Measurements from ENCODE around the gene PGLYRP1.
A peak's percentile ranks its signal among the peaks of the same experiment; 100 is the strongest.

PGLYRP1 gene

GRCh38 chr19:46000491-46001246 is 22.2 kb downstream of the PGLYRP1 start:
- DNase-seq: peak; percentile 66

GRCh38 chr19:45999653-46000121 is 23.2 kb downstream of the PGLYRP1 start:
- no peak for DNase-seq

- no peak for DNase-seq
These were observed 24.0 kb downstream of the PGLYRP1 start for GRCh38 chr19:45998834-45999233.

GRCh38 chr19:45996933-45997332 is 25.9 kb downstream of the PGLYRP1 start:
- no peak for DNase-seq

- DNase-seq: no peak
These were observed 27.0 kb downstream of the PGLYRP1 start for GRCh38 chr19:45995715-45996385.

GRCh38 chr19:45994998-45995714 is 27.7 kb downstream of the PGLYRP1 start, which contains the start of gene CCDC61:
Gene CCDC61 (plus strand): TSS chr19:45995467. CDS start chr19:46003019, 7,552 bp downstream.
- peak; percentile 89 for DNase-seq

- no peak for DNase-seq
These were observed 28.3 kb downstream of the PGLYRP1 start for GRCh38 chr19:45994456-45994997.

- DNase-seq: no peak
These were observed 32.6 kb downstream of the PGLYRP1 start for GRCh38 chr19:45990113-45990728.

- no peak for DNase-seq
These were observed 37.5 kb downstream of the PGLYRP1 start for GRCh38 chr19:45985321-45985720.

- DNase-seq: no peak
These were observed 41.5 kb downstream of the PGLYRP1 start for GRCh38 chr19:45981350-45981749.

GRCh38 chr19:45978156-45978555 is 44.7 kb downstream of the PGLYRP1 start:
- DNase-seq: no peak

- DNase-seq: no peak
These were observed 46.7 kb downstream of the PGLYRP1 start for GRCh38 chr19:45976178-45976577.

GRCh38 chr19:45975306-45976070 is 47.4 kb downstream of the PGLYRP1 start:
- no peak for DNase-seq

GRCh38 chr19:45973553-45974338 is 49.1 kb downstream of the PGLYRP1 start, which contains the start of gene NOVA2:
Gene NOVA2 (minus strand): TSS chr19:45973865. CDS start chr19:45973351, 514 bp downstream.
- DNase-seq: peak; percentile 40

GRCh38 chr19:45972947-45973540 is 49.8 kb downstream of the PGLYRP1 start:
- DNase-seq: no peak

- peak; percentile 29 for DNase-seq
These were observed 50.5 kb downstream of the PGLYRP1 start for GRCh38 chr19:45972081-45972946.

- DNase-seq: no peak
These were observed 51.5 kb downstream of the PGLYRP1 start for GRCh38 chr19:45971260-45971902.

GRCh38 chr19:45969676-45970075 is 53.2 kb downstream of the PGLYRP1 start:
- DNase-seq: no peak
